ENCODE measurements around the gene MAP3K7CL.
A peak's percentile ranks its signal among the peaks of the same experiment; 100 is the strongest.

DNA sequence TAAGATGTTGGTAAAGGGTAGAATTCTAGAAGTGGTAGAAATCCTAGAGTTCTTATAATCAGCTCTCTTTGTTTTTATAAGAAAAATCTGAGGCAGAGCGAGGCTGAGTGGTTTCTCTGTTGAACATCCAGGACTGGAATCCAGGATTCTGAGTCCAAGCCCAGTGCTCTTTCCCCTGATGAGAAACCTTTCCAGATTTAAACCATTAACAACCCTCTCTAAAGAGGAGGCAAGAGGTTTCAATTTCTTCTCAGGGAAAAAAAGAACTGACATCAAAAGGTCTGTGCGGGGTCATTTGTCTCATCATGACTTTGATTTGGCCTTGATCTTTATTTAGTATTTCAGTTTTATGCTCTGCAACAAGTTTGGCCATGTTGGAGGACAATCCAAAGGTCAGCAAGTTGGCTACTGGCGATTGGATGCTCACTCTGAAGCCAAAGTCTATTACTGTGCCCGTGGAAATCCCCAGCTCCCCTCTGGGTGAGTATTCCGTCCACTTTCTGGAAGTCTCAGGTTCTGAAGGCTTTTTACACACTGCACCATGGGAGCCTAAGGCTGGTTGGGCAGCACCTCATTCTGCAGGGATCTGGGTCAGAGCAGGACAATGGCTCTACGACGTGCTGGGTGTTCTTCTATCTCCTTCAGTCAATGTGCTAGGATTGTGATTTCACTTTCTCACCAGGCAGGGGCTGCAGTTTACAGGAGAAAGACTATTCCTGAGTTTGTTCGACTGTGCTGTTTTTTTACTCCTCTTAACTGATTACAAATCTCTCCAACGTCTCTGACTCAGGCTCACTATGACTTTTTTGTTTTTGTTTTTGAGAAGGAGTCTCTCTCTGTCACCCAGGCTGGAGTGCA lies 38.1 kb upstream of the MAP3K7CL start:
- TF ChIP-seq RXRA (IDR thresholded peaks at IDR 0.05) (peak; percentile 87 to 93), YY1 (IDR thresholded peaks at IDR 0.05) (peak; percentile 91), TAF1 (conservative IDR thresholded peaks at IDR 0.05) (peak; percentile 71), RAD21 (IDR thresholded peaks at IDR 0.05) (peak; percentile 47 to 59), GABPA (IDR thresholded peaks at IDR 0.05 in 1 of 2, conservative IDR thresholded peaks at IDR 0.05 in 1 of 2) (no peak), NR2F2 (IDR thresholded peaks at IDR 0.05) (peak; percentile 68)
- TF ChIP-seq, protein P1, sequence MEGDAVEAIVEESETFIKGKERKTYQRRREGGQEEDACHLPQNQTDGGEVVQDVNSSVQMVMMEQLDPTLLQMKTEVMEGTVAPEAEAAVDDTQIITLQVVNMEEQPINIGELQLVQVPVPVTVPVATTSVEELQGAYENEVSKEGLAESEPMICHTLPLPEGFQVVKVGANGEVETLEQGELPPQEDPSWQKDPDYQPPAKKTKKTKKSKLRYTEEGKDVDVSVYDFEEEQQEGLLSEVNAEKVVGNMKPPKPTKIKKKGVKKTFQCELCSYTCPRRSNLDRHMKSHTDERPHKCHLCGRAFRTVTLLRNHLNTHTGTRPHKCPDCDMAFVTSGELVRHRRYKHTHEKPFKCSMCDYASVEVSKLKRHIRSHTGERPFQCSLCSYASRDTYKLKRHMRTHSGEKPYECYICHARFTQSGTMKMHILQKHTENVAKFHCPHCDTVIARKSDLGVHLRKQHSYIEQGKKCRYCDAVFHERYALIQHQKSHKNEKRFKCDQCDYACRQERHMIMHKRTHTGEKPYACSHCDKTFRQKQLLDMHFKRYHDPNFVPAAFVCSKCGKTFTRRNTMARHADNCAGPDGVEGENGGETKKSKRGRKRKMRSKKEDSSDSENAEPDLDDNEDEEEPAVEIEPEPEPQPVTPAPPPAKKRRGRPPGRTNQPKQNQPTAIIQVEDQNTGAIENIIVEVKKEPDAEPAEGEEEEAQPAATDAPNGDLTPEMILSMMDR (IDR thresholded peaks at IDR 0.05; ENCODE audit: low read depth, low read length, missing input control), result no peak
- TF ChIP-seq, protein P2, sequence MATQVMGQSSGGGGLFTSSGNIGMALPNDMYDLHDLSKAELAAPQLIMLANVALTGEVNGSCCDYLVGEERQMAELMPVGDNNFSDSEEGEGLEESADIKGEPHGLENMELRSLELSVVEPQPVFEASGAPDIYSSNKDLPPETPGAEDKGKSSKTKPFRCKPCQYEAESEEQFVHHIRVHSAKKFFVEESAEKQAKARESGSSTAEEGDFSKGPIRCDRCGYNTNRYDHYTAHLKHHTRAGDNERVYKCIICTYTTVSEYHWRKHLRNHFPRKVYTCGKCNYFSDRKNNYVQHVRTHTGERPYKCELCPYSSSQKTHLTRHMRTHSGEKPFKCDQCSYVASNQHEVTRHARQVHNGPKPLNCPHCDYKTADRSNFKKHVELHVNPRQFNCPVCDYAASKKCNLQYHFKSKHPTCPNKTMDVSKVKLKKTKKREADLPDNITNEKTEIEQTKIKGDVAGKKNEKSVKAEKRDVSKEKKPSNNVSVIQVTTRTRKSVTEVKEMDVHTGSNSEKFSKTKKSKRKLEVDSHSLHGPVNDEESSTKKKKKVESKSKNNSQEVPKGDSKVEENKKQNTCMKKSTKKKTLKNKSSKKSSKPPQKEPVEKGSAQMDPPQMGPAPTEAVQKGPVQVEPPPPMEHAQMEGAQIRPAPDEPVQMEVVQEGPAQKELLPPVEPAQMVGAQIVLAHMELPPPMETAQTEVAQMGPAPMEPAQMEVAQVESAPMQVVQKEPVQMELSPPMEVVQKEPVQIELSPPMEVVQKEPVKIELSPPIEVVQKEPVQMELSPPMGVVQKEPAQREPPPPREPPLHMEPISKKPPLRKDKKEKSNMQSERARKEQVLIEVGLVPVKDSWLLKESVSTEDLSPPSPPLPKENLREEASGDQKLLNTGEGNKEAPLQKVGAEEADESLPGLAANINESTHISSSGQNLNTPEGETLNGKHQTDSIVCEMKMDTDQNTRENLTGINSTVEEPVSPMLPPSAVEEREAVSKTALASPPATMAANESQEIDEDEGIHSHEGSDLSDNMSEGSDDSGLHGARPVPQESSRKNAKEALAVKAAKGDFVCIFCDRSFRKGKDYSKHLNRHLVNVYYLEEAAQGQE (IDR thresholded peaks at IDR 0.05), result peak; percentile 86
